SU-DHL-6 (cell line): ENCODE measurements around the gene ENTPD6.

Source experiments
- EZH2phosphoT487 ChIP-seq: fragments of 200-600 bp; sonication (generic), shearing (Covaris generic); conservative IDR thresholded peaks from 2 replicates; pipeline ENCODE4 v1.6.1; 2018; ENCODE audit warnings: mild to moderate bottlenecking, antibody characterized with exemption, low read length, moderate library complexity, mixed read lengths
- TF ChIP-seq, protein P1 (sequence below): fragments of 200-600 bp; sonication (generic); IDR thresholded peaks from one replicate; pipeline ENCODE4 v1.5.1; 2017; ENCODE audit warnings: antibody characterized with exemption, mild to moderate bottlenecking, low read length, moderate library complexity; ENCODE audit not compliant: insufficient read depth, poor library complexity, severe bottlenecking

DNA sequence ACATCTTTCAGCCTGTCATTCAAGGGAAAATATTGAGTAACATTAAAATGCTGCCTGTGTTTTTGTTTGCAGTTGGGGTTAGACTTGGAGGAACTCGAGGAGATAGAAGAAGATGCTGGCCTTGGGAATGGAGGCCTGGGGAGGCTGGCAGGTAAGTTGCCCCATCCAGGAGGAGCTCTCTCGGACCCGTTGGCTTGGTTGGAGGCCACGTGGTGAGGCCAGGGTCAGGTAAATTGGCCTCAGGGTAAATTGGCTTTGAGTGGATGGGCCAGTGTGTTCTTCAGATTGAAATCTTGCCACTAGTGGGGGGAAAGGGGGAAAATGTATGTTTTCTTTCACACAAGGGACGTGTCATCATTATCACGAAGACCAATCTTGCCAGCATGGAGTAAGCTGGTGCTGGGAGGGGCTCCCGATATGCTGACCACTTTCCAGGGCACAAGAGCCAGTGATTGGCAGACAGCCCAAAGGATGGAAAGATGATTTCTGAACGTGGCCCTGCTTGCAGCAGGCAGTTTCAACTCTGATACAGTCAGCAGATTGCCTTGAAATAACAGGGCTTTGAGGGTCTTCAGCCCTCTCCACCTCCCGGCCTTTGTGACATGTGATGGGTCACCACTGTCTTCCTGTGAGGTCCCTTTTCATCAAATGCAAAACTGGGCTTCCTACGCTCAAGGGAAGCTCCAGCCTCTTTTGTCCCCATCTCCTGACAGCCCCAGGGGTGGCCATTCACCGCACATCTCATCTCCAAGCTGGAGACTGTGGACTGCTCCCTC is 73.7 kb downstream of the ENTPD6 start:
- TF ChIP-seq, protein P1, sequence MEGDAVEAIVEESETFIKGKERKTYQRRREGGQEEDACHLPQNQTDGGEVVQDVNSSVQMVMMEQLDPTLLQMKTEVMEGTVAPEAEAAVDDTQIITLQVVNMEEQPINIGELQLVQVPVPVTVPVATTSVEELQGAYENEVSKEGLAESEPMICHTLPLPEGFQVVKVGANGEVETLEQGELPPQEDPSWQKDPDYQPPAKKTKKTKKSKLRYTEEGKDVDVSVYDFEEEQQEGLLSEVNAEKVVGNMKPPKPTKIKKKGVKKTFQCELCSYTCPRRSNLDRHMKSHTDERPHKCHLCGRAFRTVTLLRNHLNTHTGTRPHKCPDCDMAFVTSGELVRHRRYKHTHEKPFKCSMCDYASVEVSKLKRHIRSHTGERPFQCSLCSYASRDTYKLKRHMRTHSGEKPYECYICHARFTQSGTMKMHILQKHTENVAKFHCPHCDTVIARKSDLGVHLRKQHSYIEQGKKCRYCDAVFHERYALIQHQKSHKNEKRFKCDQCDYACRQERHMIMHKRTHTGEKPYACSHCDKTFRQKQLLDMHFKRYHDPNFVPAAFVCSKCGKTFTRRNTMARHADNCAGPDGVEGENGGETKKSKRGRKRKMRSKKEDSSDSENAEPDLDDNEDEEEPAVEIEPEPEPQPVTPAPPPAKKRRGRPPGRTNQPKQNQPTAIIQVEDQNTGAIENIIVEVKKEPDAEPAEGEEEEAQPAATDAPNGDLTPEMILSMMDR = no peak
- no peak for TF ChIP-seq EZH2phosphoT487
